ENCODE results near the gene CPLX3. TPM values are rescaled to one million over a fixed set of nuclear protein-coding genes. Genes with fewer than 3 reads are reported as not detected.
"Not testable (repeated sequence)": the region's sequence is repeated elsewhere in the genome, so short reads cannot be mapped to it uniquely, and the experiment has no call there.

The CPLX3 gene
- total RNA-seq, 4 donors from 2014 or later, result 0.47 TPM; not detected in 3

DNA sequence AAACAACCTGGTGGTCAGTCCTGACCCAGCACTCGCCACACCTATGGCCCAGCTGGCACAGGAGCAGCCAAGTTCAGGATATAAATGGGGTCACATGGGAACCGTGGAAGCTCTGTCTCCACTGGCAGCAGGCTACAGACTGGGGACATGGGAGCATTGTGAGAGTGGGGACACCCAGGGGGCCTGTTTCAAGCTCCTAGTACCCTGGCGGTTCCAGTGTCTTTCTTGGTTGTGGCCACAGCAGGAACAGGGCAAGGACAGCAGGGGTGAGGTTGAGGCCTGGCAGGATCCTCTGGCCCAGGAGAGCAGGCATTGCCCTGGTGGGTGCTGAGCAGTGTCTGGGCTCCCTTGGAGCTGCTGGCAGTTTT, 42.6 kb upstream of the CPLX3 start:
- TF ChIP-seq POLR2A (IDR thresholded peaks at IDR 0.05) (no peak), EP300 (IDR thresholded peaks at IDR 0.05) (no peak), POLR2AphosphoS5 (IDR thresholded peaks at IDR 0.05) (no peak)
- TF ChIP-seq, protein P1, sequence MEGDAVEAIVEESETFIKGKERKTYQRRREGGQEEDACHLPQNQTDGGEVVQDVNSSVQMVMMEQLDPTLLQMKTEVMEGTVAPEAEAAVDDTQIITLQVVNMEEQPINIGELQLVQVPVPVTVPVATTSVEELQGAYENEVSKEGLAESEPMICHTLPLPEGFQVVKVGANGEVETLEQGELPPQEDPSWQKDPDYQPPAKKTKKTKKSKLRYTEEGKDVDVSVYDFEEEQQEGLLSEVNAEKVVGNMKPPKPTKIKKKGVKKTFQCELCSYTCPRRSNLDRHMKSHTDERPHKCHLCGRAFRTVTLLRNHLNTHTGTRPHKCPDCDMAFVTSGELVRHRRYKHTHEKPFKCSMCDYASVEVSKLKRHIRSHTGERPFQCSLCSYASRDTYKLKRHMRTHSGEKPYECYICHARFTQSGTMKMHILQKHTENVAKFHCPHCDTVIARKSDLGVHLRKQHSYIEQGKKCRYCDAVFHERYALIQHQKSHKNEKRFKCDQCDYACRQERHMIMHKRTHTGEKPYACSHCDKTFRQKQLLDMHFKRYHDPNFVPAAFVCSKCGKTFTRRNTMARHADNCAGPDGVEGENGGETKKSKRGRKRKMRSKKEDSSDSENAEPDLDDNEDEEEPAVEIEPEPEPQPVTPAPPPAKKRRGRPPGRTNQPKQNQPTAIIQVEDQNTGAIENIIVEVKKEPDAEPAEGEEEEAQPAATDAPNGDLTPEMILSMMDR (IDR thresholded peaks at IDR 0.05), result no peak
- H3K36me3 ChIP-seq, result no peaks in the 10 kb centered on the region
- H3K27me3 ChIP-seq, result no peaks in the 10 kb centered on the region
- DNase-seq (ENCODE audit: low spot score in 2 of 2), result no peak
- H3K27ac ChIP-seq, result peak overlapping the region; percentile 94
- peak overlapping the region; percentile 84 for H3K4me3 ChIP-seq
- no peaks in the 10 kb centered on the region for H3K9me3 ChIP-seq
- 29% methylated on average over 3 of the region's 3 CpGs for WGBS
- H3K4me1 ChIP-seq, result peaks cover 80% of the 10 kb centered on the region

DNA sequence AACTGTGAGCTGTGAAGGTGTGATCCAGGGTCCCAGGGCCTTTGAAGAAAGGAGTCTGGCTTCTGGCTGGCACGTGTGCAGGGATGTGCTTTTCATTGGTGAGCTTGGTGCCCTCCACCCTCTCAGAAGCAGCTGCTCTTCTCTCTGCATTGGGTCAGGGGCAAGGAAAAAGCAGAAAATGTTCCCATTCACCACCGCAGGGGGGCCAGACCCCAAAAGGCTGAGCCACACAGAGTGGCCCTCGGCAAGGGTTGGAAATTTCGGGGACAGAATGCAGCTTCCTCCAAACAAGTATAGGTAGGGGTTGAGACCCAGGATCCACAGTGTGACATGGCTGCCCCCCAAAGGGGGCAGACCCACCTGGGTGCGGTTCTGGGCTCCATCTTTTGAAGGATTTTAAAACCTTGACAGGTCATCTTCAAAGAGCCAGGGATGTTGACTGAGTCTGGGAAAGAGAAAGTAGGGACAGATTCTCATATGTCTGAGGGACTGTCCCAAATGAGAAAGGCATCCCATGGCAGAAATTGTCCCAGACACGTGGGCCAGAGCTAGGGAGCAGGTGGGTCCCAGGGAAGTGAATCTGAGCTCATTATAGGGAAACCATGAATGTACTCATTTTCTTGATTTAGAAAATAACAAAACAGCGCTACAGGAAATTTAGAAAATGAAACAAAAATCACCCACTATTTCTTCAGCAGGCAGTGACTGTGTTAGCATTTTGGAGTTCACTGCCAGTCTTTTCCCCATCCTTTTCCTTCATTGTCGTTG, 41.8 kb upstream of the CPLX3 start:
- peak overlapping the region; percentile 84 for H3K4me3 ChIP-seq
- WGBS, result 60% methylated on average over 8 of the region's 8 CpGs
- no peaks in the 10 kb centered on the region for H3K36me3 ChIP-seq
- H3K4me1 ChIP-seq, result peaks cover 88% of the 10 kb centered on the region
- DNase-seq (ENCODE audit: low spot score in 2 of 2), result no peak
- no peaks in the 10 kb centered on the region for H3K27me3 ChIP-seq
- no peaks in the 10 kb centered on the region for H3K9me3 ChIP-seq
- TF ChIP-seq EP300 (IDR thresholded peaks at IDR 0.05), result no peak
- TF ChIP-seq, protein P1 (IDR thresholded peaks at IDR 0.05), result no peak
- no peak for TF ChIP-seq POLR2A (IDR thresholded peaks at IDR 0.05)
- no peak for TF ChIP-seq POLR2AphosphoS5 (IDR thresholded peaks at IDR 0.05)
- H3K27ac ChIP-seq, result peak overlapping the region; percentile 33

DNA sequence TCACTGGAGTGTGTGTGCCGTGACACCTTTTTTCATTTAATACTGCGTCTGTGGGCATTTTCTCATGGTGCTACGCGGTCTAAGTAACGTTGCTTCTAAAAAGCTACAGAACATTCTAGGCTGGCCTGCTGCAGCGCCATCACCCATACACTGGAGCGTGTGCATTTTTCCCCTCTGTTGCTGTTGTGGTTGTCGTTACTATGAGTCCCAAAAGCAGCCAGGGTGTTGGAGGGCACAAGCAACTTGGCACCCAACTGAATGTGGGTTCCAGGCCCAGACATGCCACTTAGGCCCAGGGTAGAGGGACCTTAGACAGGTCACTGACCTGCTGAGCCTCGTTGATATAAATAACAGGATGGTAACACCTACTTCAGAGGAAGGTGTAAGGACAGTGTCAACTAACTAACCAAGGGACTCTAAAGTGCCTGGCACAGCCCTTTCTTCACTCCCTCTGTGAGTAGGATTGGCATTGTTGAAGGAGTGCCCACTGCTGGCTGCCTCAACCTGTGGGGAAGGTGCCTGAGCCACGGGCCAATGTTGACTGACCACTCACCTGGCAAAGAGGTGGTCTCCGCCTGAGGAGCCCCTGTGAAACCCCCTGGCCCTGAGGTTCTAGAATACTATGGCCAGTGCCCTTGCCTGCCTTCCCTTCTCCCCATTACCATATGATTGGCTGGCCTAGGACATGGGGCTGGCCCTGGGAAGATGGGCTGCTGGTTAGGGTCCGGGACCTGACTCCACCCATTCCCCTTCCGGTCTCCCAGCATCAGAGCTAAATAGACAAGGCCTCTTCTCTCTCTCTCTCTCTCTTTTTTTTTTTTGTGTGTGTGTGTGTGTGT, 41.0 kb upstream of the CPLX3 start:
- no peak overlapping the region for H3K4me3 ChIP-seq
- TF ChIP-seq POLR2AphosphoS5 (IDR thresholded peaks at IDR 0.05) (no peak), EP300 (IDR thresholded peaks at IDR 0.05) (no peak), POLR2A (IDR thresholded peaks at IDR 0.05) (no peak)
- TF ChIP-seq, protein P1 (IDR thresholded peaks at IDR 0.05), result no peak
- 68% methylated on average over 13 of the region's 13 CpGs for WGBS
- no peaks in the 10 kb centered on the region for H3K9me3 ChIP-seq
- no peaks in the 10 kb centered on the region for H3K27me3 ChIP-seq
- no peaks in the 10 kb centered on the region for H3K36me3 ChIP-seq
- peaks cover 93% of the 10 kb centered on the region for H3K4me1 ChIP-seq
- H3K27ac ChIP-seq, result peak overlapping the region; percentile 33
- no peak for DNase-seq (ENCODE audit: low spot score in 2 of 2)

DNA sequence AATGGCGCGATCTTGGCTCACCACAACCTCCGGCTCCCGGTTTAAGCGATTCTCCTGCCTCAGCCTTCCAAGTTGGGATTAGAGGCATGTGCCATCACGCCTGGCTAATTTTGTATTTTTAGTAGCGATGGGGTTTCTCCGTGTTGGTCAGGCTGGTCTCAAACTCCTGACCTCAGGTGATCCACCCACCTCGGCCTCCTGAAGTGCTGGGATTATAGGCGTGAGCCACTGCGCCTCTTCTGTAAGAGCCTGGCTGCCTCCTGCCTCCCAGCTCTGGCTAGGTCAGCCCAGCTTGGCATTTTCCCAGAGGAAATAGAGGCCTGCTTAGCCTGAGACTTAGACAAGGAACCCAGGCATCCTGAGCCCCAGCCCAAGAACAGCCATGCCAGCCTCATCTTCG, 40.3 kb upstream of the CPLX3 start:
- not testable (repeated sequence) for DNase-seq (ENCODE audit: low spot score in 2 of 2); H3K4me3 ChIP-seq; H3K36me3 ChIP-seq; H3K27me3 ChIP-seq; H3K9me3 ChIP-seq
- Histone ChIP-seq H3K27ac (peak overlapping the region; percentile 71), H3K4me1 (peaks cover 93% of the 10 kb centered on the region)
- WGBS, result 49% methylated on average over 11 of the region's 12 CpGs

DNA sequence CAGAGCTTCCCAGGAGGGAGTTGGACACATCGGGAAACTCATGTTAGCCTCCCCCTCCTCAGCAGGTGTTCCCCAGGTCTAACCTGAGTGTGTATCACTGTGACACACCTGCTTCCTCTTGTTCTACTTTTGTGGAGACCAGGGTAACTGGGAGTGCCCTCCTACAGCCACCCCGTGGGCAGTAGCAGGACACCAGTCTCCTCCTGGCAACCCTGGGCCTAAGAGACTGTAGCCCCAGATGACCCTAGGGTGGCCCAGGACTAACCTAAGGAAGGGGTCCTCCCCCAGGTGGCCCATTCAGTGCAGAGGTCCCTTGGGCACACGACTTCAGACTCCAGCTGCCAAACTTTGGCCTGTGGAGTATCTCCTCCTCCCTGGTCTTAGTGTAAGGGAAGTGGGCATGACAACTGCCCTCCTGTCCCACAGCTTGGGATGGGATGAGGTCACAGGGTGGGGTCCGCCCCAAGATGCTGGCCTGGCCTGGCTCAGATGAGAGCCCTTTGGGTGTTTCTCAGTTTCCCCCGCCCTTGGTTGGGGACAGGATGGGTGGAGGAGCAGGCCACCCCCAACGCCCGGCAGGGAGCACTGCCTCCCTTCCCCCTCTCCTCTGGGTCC, 39.8 kb upstream of the CPLX3 start:
- no peaks in the 10 kb centered on the region for H3K27me3 ChIP-seq
- no peak for DNase-seq (ENCODE audit: low spot score in 2 of 2)
- WGBS, result 41% methylated on average over 5 of the region's 7 CpGs
- H3K4me3 ChIP-seq, result peak overlapping the region; percentile 0
- no peaks in the 10 kb centered on the region for H3K9me3 ChIP-seq
- TF ChIP-seq EP300 (IDR thresholded peaks at IDR 0.05), result no peak
- no peak for TF ChIP-seq POLR2A (IDR thresholded peaks at IDR 0.05)
- TF ChIP-seq POLR2AphosphoS5 (IDR thresholded peaks at IDR 0.05), result no peak
- TF ChIP-seq, protein P1 (IDR thresholded peaks at IDR 0.05), result no peak
- H3K4me1 ChIP-seq, result peaks cover 93% of the 10 kb centered on the region
- H3K27ac ChIP-seq, result peak overlapping the region; percentile 71
- no peaks in the 10 kb centered on the region for H3K36me3 ChIP-seq
